DMS53 treated with DMSO at 0.1 percent for 48 hours (cell line): ENCODE measurements around the gene PHF21A.
A peak's percentile ranks its signal among the peaks of the same experiment; 100 is the strongest.
"Not testable (repeated sequence)": the region's sequence is repeated elsewhere in the genome, so short reads cannot be mapped to it uniquely, and the experiment has no call there.

ENCODE experiments used
- DNase-seq: peaks from one replicate; lab custom pipeline; 2025; ENCODE audit not compliant: unreplicated experiment; lab: John Stamatoyannopoulos, UW

The PHF21A gene

GRCh38 chr11:45906096-45906682 lies 215.1 kb downstream of the PHF21A start:
- no peak for DNase-seq

- not testable (repeated sequence) for DNase-seq
These were observed 215.7 kb downstream of the PHF21A start for GRCh38 chr11:45905576-45905975.

GRCh38 chr11:45905095-45905494 lies 216.2 kb downstream of the PHF21A start:
- no peak for DNase-seq

- DNase-seq, result no peak
These were observed 216.8 kb downstream of the PHF21A start for GRCh38 chr11:45904309-45904915.

- no peak for DNase-seq
These were observed 218.5 kb downstream of the PHF21A start for GRCh38 chr11:45902452-45903380.

GRCh38 chr11:45901626-45902025 lies 219.6 kb downstream of the PHF21A start:
- DNase-seq, result no peak

GRCh38 chr11:45900916-45901617 lies 220.2 kb downstream of the PHF21A start:
- DNase-seq, result no peak

GRCh38 chr11:45900175-45900800 lies 221.0 kb downstream of the PHF21A start:
- DNase-seq, result not testable (repeated sequence)

- DNase-seq, result peak; percentile 37
These were observed 221.6 kb downstream of the PHF21A start for GRCh38 chr11:45899448-45900174.

- DNase-seq, result no peak
These were observed 222.2 kb downstream of the PHF21A start for GRCh38 chr11:45899086-45899447.

GRCh38 chr11:45897556-45897955 lies 223.7 kb downstream of the PHF21A start:
- no peak for DNase-seq

- DNase-seq, result peak; percentile 53
These were observed 224.8 kb downstream of the PHF21A start for GRCh38 chr11:45896422-45896984.

- DNase-seq, result no peak
These were observed 225.5 kb downstream of the PHF21A start for GRCh38 chr11:45895553-45896259.

- no peak for DNase-seq
These were observed 226.6 kb downstream of the PHF21A start for GRCh38 chr11:45894555-45895247.

GRCh38 chr11:45892856-45893255 lies 228.4 kb downstream of the PHF21A start:
- no peak for DNase-seq

- DNase-seq, result no peak
These were observed 230.2 kb downstream of the PHF21A start for GRCh38 chr11:45890886-45891550.

GRCh38 chr11:45889966-45890365 lies 231.3 kb downstream of the PHF21A start:
- DNase-seq, result no peak

GRCh38 chr11:45889555-45889954 lies 231.7 kb downstream of the PHF21A start:
- no peak for DNase-seq
